ENCODE measurements around the gene PDGFRA.

The PDGFRA gene

GRCh38 chr4:54265366-54265765 is 36.3 kb downstream of the PDGFRA start:
- no peak for DNase-seq

GRCh38 chr4:54268151-54268550 is 39.1 kb downstream of the PDGFRA start:
- DNase-seq, result no peak

- DNase-seq, result no peak
Measured at GRCh38 chr4:54271464-54271863, 42.4 kb downstream of the PDGFRA start.

DNA sequence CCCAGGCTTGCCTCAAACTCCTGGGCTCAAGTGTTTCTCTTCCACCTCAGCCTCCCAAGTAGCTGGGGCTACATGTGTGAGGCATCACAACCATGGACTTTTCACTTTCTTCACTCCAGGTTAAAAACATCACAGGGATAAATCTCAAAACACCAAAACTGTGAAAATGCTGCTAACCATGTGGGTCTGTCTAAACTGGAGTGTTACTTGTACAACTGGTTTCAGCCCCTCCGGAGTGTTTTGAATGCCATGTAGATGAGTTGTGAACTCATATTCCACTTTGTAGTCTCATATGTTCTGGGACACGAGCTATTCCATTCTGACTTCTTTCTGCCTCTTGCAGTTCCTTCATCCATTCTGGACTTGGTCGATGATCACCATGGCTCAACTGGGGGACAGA is 43.0 kb downstream of the PDGFRA start:
- DNase-seq, result no peak

DNA sequence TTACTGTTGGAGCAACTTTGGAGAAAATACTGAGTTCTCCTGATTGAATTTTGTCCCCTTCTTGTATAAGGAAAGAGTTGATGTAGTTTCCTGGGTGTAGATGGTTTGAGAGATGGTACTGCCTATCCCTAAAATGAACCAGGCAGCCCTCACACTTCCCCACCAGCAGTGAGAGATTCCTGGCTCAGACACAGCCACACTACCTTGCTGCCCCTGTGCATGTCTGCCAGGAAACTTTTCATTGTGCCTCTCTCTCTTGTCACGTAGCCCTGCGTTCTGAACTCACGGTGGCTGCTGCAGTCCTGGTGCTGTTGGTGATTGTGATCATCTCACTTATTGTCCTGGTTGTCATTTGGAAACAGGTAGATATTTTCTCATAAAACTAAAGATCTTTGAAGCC is 45.2 kb downstream of the PDGFRA start:
- DNase-seq, result no peak

- no peak for DNase-seq
Measured at GRCh38 chr4:54274795-54275665, 45.9 kb downstream of the PDGFRA start.

DNA sequence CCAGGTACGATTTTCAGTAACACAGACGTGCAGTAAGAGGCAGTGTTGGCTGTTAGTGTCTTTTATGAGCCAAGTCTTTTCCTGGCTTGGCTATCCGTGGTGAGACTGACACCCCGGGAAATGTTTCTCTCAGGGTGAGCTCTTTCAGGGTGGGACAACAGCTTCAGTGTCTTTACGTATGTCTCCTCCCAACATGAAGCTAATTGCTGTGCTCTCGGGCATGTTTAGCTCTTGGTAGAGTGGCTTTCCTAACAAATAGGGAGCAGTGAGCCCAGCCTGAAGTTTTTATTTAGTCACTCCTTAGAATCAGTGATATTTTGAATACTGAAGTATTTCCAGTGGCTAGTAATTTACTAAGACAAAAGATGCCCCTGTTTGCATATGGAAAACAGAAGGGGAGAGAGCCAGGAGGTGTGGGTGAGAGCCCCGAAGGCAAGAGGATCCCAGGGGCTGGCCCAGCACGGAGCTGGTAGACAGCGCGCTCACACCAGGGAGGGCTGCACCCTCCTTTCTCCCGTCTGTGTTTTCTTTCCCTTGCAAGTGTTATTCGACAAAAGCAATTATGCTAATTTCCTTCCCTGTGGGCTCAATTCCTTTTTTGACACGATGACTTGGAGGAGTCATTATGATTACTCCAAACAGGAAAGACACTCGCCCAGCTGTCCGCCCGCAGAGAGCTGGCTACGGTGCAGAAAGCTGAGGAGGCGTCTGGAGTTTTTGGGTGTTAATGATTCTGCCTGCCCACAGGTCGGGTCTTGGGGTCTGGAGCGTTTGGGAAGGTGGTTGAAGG is 47.7 kb downstream of the PDGFRA start:
- DNase-seq, result no peak

DNA sequence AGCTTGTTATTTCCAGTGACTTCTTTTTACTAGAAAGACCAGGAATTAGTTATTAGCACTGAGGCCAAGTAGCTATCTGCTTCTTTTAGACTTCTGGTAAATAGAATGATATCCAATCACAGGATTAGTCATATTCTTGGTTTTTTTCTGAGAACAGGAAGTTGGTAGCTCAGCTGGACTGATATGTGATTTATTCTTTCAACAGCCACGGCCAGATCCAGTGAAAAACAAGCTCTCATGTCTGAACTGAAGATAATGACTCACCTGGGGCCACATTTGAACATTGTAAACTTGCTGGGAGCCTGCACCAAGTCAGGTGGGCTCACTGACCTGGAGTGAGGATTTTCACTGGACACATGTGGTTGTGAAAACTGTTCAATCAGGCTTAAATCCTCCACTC is 48.6 kb downstream of the PDGFRA start:
- no peak for DNase-seq

DNA sequence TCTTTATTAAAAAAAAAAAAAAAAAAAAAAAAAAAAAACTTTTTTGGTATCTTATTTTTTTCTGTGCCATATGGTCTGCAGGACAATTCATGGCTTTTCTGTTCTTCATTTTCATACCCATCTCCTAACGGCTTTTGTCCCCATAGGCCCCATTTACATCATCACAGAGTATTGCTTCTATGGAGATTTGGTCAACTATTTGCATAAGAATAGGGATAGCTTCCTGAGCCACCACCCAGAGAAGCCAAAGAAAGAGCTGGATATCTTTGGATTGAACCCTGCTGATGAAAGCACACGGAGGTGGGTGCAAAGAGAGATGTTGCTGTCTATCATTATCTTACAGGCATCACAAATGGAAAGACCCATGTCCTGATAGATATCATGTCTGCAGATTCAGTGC is 49.1 kb downstream of the PDGFRA start:
- DNase-seq, result no peak

DNA sequence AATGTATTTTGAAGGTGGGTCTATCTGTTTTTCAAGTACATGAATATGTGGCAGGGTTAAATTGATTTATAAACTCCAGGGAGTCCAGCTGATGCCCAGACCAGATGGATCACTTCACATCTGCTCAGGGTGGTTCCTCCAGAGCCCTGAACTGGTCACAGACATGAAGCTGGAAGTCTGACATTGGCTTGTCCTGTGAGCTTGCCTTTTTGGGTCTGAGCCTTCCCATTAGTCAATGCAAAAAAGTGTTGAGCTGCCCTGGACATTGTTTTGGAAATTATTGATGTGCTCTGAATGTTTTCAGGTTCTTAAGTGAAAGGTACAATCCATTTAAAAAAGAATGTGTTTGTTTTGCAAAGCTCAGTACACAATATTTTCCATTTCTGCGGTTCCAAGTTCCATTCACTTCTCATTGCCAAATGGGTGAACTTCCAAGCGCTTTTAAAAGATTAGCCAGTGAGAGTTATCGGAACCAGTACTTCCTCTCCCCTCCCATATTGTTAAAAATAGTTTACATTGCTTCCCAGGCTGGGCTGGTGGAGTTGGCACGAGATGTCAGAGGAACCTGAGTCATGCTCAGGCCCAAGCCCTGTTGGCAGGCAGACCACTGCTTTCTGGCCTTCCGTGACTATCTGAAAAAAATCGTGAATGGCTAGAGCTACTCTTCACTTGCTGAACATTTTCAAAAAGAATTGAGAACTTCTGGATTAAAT is 52.1 kb downstream of the PDGFRA start:
- no peak for DNase-seq

- no peak for DNase-seq
Measured at GRCh38 chr4:54282837-54283236, 53.7 kb downstream of the PDGFRA start.

DNA sequence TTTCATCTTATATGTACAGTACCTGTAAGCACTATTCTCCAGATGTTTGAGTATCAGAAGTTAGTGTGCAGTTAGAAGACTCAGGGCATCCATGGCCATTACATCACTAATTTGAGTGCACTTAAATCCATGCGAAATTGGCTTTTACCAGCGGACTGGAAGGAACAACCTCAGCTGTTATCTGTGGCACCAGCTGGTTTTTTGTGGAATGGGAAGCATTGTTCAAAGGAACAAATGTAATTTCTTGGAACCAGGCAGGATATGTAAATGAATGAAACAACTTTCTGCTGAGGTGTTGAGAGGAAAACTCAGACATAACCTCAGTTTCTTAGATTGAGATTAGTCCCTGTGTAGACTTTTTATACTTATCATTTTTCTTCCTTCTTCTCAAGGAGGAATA is 60.2 kb downstream of the PDGFRA start:
- DNase-seq, result no peak

- no peak for DNase-seq
Measured at GRCh38 chr4:54290980-54291379, 61.9 kb downstream of the PDGFRA start.

GRCh38 chr4:54296548-54297203 is 67.6 kb downstream of the PDGFRA start:
- no peak for DNase-seq

GRCh38 chr4:54308110-54308509 is 79.0 kb downstream of the PDGFRA start:
- no peak for DNase-seq

DNA sequence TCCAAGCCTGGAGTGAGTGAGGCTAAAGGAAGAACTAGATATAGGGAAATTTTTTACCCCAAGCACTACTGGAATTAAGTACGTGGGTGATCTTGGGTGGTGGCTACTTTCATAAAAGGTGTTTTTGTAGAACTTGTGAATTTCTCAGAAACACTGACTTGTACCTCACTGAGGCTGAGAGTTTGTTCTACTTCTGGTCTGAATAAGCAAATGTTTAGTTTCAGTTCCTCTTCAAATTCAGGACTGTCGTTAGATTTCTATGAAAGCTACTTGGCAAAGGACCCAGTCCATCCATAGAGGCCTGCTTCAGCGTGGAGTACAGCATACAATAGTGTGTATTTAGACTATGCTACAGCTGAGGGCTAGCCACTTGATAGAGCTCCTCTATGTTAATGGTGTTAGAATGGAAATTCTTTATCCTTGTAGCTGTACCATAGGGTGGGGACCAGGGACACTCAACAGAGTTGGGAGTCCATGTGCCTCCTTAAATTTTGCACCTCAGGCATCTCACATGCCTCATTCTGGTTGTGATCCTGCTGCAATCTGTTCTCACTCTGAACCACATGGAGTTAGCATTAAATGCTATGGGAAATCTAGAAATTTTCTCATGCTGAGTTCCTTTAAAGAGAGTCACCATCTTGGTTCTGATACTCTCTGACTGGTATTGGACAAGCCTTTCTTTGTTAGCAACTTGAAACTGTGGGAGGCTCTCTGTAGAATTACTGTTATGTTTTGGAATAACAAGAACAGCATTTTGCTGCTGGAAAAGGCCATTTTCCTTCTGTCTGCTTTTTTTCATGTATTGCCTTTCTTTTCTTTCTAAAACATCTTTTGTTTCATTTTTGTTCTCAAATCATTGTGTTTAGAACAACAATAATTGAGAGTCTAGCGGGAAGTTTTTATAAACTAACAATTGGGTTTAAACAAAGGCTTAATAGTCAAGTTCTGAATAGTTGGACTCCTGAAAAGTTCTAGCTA is 86.8 kb downstream of the PDGFRA start:
- DNase-seq, result no peak

- DNase-seq, result no peak
Measured at GRCh38 chr4:54317690-54318089, 88.6 kb downstream of the PDGFRA start.

DNA sequence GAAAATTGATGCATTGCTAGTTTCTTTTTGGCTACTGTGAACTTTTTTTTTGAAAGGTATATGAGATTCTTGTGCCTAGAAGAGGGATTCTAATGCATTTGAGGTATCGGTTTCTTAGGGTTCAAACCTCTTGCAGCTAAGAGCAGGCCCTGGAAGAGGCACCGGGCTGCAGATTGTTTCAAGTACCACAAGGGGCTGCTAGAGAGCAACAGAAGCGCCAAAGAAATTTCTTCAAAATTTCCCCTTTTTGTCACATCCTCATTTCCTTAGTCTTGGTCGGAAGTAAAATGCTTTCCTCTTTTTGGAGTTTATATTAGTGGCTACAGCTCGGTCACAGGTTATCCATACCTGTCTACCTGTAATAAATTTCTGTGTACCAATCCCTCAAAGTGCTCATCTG is 89.8 kb downstream of the PDGFRA start:
- DNase-seq, result peak; percentile 19

- no peak for DNase-seq
Measured at GRCh38 chr4:54320826-54321685, 92.0 kb downstream of the PDGFRA start.

DNA sequence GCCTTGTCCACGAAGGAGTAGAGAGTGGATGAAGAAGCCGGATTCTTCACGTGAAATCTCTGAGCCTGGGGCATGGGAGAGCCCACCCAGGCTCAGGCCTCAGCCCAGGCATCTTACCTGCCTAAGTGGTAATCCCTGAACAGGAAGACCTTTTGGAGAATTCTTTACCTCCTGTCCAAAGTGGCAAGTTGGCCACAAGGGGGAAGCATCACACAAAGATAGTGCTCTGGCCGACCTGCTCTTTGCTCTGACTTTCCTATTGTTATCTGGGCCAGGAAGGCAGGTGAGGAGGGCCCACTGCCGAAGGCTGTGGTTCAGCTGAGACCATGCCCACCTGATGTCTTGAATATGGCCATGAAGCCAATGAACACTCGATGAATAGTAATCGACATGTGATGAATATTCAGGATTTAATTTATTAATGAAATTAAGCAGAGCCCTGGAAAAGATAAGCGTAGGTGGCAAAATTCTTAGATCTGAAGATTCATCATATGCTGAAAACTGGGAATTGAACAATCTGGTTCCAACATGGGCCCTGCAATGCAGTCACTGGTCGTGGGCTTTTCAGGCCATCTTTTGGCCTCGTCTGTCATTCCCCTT is 93.8 kb downstream of the PDGFRA start:
- peak; percentile 34 for DNase-seq

Data from CD4-positive, alpha-beta T cell treated with Interleukin-21 for 1 hour (primary cell).